Activated T-cell treated with anti-CD3 and anti-CD28 coated beads for 48 hours (primary cell): Measurements from ENCODE around the gene CYB5R3.
A peak's percentile ranks its signal among the peaks of the same experiment; 100 is the strongest.
"Not testable (repeated sequence)": the region's sequence is repeated elsewhere in the genome, so short reads cannot be mapped to it uniquely, and the experiment has no call there.

ENCODE experiments used
- DNase-seq: peaks from one replicate; pipeline ENCODE4 v3.0.0-alpha.2; 2020; ENCODE audit warnings: low read depth

The CYB5R3 gene

DNA sequence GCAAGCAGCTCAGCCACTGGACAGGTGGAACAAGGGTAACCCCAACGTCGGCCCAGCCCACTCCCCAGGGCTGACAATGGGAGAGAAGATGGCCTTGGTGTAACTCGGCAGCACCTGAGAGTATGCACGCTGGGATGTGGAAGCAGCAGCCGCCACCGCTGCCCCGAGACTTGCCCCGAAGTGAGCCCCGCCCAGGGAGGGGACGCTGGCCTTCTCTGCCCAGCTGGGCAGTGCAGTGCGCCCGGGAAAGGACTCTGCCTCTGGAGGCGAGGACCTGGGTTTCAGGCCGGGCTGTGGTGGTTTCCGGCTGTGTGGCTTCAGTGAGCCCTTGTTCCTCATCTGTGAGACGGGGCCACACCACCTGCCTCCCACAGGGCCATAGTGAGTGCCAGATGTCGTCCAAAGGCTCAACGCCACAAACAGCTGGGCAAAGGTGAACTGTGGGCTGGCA lies 25.9 kb downstream of the CYB5R3 start:
- DNase-seq = no peak

DNA sequence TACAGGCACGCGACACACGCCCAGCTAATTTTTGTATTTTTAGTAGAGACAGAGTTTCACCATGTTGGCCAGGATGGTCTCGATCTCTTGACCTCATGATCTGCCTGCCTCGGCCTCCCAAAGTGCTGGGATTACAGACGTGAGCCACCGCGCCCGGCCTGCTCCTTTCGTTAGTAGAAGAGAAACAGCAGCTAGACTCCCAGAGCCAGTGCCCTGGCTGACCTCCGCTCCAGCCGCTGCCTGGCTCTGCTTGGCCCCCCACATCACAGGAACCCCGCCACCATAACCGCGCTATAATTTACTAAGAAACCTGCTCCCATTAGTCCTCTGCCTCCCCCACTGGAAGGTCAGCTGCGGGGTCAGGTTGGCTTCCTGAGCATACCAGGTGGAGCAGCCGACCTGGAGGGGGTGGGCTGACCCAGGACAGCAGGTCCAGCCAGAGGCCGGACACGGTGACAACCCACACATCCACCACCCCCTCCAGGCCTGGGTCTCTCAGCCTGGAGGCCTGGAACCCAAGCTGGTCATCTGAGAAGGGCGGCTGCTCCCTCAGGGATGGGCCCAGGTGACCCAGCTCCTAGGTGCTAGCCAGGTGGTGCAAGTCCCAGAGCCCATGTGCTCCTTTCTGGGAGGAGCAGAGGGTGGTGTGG lies 27.0 kb downstream of the CYB5R3 start:
- DNase-seq = no peak

DNA sequence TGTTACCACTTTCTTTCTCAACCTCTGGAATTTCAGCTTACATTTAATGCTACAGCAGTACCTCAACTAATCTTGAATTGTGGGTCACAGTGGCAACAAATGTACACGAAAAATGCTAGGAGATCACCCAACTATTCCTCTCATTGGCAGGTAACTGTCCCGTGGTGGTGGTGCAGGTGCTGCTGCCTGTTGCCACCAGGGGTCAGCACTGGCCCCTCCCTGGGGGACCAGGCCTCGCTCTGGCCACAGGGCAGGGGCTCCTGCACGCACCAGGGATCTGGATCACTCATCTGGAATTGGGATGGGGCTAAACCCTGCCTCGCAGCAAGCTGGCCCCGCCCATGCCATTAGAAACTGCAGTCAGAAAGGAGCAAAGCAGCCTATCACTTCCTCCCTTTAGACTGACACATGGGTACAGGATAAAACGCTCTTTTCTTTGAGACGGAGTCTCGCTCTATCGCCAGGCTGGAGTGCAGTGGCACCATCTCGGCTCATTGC lies 27.6 kb downstream of the CYB5R3 start:
- peak; percentile 45 for DNase-seq

DNA sequence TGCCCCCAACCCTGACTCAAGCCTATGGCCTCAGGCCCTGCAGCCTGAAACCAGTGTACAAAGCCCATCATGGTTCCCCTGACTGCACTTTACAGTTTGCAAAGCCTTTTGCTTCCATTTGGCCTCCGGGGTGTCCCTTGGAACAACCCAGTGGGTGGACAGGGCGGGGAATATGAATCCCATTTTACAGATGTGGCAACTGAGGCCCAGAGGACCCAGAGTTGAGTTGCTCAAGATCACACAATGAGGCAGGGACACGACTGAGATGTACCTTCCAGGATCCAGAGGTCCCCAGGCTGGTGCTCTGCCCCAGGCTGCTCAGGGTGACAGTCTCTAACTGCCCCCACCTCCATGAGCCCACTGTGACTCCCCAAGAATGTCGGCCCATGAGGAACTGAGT lies 29.1 kb downstream of the CYB5R3 start:
- DNase-seq = no peak

DNA sequence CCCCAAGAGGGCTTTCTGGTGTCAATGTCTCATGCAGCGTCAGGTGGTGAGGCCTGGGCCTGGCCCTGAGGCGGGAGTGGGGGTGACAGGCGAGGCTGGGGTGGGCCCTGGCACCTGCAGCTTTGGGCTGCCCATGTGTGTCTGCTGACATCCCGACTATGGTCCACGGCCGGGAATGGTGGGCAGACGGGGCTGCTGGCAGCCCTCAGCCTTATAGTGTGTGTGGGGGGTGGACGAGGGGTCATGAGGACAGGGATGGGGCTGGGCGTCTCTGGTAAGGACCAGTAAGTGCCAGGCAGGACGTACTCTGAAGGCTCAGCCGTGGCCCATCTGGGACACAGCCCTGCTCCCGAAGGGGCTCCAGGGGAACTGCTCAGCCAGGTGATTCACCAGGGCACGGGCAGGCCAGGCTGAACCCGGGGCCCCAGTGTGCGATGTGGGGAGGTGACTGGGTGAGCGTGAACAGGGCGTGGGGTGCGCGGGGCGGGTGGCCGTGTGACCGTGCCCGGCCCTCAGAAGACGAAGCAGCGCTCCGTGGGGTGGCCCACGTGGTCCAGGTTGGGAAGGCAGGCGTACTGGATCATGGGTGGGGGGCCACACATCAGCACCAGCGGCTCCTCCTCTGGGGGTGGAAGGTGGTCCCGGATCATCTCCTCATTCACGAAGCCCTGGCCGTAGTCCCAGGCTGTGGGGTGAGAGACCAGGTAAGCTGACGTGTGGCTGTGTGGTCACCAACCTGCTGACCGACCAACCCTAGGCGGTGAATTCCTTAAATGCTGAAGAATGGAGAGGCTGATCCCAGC lies 29.7 kb downstream of the CYB5R3 start:
- DNase-seq = no peak

DNA sequence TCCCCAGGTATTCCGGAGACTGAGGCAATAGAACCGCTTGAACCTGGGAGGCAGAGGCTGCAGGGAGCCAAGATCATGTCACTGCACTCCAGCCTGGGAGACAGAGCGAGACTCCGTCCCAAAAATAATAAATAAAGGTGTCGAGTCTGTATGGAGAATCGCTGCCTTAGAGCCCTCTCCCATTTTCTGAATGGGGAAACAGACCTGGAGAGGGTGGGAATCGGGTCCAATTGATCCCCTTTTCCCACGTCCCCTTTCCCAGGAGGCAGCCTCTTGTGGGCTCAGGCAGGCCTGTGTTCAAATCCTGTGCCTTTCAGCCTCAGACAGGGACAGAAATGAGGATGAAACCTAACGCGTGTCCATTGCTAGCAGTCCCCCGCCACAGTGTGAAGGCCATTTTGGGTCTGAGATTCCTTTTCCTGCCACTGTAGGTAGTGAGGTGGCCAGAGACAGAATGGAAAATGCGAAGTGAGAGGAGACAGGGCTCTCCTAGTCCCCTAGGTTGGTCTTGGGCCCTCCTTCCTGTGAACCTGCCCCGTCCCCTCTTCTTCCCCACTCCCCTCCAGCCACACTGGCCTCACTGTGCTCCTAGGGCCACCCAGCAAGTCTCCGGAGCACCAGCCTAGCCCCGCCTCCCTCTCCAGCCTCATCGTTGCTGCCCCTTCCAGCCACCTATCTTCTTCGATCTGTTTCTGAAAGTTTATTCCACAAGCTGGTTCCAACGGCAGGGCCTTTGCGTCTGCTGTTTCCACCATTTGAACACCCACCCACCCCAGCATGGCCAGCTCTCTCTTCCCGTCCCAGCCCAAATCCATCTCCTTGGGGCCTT lies 31.8 kb downstream of the CYB5R3 start:
- DNase-seq = no peak

DNA sequence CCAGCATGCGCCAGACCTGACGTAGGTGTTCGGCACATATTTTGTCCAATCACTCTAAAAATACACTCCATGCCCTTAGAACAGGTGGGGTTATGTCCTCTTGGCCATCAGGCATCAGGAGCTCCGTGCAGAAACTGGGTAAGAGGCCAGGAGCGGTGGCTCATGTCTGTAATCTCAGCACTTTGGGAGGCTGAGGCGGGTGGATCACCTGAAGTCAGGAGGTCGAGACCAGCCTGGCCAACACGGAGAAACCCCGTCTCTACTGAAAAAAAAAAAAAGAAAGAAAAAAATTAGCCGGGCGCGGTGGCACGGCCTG lies 33.4 kb downstream of the CYB5R3 start:
- DNase-seq = not testable (repeated sequence)

DNA sequence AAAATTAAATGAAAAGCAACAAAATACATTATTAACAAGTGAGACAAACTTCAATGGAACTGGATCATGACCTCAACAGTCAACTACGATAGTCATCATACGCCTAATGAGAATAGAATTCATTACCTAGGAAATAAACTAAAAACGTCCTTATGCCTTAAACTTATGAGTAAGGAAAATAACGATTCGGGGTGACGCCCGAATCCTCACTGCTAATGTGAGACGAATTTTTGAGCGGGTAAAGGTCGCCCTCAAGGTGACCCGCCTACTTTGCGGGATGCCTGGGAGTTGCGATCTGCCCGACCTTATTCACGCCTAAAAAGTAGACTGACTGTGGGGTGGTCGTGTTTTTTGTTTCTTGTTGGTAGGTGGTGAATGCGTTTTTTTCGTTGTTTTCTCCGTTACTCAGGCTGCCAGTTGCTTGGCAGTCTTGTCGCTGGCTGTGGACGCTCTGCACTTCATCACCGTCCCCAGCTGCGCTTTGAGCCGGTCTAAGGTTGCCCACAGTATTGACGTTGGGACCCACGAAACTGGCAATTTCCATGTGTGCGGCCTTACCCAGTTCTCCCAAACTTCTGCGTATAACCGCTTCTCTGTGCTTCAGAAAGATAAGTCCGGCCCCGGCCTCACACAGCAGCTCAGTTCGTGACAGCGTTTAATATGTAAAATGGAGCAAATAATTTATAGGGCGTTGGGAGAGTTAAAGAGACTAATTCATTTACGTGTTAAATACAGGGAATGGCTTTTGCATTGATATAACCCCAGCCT lies 33.9 kb downstream of the CYB5R3 start:
- peak; percentile 84 for DNase-seq

DNA sequence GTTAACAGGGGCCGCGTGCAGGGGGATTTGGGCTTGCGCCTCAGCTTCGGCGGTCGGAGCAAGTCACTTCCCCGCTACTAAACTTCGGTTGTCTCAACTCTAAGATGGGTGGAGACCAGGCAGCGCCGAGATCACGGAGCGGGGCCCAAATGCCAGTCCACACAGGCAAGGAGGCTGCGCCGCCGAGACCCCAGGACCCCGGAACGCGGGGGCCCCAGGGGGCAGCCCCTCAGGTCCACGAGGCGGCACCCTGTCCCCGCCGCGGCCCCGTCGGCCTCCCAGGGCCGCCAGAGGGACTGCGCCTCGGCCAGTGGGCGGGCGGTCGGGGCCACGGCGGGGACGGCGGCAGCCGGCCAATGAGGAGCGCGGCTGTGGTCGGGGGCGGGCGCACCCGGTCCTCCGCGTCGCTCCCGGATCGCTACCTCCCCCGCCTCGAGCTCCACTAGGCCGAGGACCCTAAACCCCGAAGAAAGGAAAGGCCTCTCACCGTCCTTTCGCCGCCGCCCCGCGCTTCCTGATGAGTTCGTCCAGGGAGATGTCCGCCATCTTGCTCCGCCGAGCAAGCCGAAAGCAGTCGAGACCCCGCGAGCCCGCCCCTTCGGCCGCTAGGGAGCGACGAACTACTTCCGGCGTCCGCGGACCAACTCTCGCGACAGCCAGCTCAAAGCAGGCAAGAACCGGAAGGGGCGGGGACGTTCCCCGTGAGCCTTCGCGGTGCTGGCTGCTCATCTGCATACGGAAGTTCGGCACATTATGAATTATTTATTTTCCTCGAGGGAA lies 34.7 kb downstream of the CYB5R3 start, which contains the start of gene POLDIP3:
Gene POLDIP3, minus strand, starts transcription at position 572 of the 780 bp plus-strand sequence. Its CDS starts 26 bp downstream, at position 546.
- DNase-seq = peak; percentile 98

DNA sequence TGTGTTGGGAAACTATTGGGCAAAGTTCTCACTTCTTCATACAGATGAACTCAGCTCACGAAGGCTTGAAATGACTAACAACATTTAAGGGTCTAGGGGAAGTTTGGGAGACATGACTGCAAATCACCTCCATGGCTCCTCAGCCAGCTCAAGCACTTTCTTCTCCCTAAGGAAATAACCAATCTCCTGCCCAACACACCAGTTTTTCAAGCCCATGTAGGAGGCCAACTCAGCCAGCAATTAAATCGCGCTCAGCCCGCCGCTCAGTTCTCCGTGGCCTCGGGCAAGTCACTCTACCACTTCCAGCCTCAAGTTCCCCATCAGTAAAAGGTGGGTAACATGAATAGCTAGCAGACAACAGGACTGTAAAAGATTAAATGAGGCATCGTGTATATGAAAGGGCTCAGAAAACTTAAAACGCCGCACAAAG lies 35.3 kb downstream of the CYB5R3 start:
- DNase-seq = no peak

DNA sequence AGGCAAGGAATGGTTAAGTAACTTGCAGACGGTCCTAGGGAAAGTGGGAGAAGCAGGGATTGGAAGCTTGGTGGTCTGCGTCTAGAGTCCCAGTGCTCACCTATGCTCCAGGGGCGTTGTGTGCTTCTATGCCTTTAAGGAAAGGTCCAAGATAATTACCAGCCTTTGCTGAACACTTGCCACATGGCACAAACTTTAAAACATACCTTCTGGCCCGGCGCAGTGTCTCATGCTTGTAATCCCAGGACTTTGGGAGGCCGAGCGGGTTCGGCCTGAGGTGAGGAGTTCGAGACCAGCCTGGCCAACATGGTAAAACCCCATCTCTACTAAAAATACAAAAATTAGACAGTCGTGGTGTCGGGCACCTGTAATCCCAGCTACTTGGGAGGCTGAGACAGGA lies 36.9 kb downstream of the CYB5R3 start:
- DNase-seq = no peak

DNA sequence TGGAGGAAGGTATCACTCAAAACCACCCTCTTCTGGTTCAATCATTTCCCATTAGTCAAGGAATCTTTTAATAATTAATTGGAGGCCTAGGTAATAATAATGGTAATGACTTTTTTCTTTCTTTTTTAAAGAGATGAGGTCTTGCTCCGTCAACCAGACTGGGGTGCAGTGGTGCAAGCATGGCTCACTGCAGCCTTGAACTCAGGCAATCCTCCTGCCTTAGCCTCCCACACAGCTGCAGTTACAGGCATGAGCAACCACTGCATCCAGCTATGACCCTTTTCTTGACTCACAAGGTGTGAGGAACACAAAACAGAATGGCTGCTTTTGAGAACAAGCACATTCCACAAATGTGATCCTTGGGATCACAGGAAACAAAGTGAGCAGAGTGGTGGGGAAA lies 38.1 kb downstream of the CYB5R3 start:
- DNase-seq = no peak

DNA sequence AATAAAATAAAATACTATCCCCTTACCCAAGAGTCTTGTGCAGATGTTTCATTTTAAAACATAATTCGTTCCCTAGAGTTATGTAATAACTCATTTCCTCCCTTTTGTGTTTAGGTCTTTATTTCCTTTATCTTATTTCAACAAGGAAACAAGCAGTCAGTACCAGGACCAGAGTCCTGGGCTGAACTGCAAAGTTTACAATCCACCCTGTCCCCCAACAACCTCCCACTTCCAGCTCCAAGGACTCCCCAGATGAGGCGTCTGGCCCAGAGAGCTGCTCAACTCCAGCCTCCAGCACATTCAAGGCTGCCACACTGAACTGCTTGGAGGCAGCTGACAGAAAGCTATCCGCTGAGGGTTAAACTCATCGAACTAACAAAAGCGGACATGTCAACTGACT lies 39.0 kb downstream of the CYB5R3 start:
- no peak for DNase-seq

DNA sequence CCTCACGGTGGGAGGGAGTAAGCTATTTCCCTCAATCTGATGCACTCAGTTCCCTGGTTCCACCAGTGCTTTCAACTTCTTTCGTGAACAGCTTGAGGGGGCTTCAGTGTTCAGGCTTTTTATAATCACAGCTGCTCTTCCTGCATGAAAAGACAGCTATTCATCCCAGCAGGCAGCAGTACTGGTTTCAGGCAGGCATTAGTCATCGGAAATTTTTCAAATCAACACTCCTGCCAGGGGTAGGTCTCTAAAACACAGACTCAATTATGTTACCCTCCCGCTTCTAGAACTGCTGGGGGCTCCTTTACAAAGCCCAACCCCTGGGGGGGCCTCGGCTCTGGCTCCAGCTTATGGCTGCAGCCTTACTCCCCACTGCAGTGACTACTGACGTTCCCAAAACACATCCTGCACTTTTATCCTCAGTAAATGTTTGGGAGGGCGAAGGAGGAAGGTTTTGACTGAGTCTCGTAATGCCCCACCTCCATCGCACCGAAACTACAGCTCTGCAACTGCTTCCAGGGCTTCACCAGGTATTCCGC lies 40.3 kb downstream of the CYB5R3 start:
- no peak for DNase-seq

DNA sequence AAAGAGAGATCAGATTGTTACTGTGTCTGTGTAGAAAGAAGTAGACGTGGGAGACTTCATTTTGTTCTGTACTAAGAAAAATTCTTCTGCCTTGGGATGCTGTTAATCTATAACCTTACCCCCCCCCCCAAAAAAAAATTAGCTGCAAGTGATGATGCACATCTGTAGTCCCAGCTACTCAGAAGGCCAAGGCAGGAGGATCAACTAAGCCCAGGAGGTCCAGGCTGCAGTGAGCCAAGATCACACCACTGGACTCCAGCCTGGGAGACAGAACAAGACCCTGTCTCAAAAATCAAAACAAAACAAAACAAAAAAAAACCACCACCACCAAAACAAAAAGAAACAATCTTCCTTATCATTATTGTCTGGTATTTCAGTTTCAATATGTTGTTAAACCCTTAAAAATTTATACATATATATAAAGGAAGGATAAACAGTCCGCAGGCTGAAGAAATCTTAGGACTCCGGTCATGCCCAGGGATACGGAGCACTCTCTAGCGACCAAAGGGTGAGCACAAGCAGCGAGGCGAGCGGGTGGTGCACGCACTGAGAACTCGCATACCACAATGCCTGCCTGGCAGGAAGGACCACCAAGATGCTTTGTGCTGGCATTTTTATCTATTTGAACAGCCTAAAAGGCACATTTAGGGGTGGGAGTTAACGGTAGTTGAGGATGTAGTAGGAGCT lies 40.9 kb downstream of the CYB5R3 start:
- DNase-seq = no peak

DNA sequence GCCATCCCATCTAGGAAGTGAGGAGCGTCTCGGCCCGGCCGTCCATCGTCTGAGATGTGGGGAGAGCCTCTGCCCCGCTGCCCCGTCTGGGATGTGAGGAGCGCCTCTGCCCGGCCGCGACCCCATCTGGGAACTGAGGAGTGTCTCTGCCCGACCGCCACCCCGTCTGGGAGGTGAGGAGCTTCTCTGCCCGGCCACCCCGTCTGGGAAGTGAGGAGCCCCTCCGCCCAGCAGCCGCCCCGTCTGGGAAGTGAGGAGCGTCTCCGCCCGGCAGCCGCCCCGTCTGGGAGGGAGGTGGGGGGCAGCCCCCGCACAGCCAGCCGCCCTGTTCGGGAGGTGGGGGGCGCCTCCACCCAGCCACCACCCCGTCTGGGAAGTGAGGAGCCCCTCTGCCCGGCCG lies 41.6 kb downstream of the CYB5R3 start:
- not testable (repeated sequence) for DNase-seq

DNA sequence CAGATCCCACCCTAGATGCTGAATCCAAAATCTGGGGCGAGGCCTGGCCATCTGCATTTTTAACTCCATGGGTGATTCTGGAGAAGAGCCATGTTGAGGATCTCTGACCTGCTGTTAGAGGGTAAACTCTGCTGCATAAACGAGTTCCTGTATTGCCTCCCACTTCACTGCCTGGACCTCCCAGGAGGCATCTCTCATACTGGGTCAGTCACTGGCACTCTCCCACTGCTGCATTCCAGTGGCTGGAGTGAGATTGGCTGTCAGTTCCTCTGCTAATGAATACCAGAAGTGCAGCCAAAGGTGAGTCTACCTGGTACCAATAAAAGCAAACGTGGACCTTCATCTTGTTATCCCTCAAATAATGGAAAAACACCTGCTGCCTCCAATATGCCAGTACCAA lies 44.8 kb downstream of the CYB5R3 start:
- DNase-seq = no peak

DNA sequence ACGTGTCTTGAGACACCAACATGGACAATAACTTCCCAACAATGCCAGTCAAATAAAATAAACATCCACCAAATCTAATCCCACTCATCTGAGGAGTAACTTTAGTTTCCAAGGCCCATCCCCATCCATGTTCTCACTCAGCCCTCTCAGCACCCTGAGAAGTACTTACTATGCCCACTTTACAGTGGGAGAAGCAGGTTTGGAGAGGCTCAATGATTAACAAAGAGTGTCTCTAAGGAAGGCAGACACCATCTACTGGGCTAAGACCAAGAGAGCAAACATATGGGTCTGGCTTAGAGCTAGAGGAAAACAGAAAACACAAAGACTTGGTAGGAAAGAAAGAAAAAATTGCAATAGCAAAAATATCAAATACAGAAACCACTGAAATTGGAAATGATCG lies 45.8 kb downstream of the CYB5R3 start:
- no peak for DNase-seq

DNA sequence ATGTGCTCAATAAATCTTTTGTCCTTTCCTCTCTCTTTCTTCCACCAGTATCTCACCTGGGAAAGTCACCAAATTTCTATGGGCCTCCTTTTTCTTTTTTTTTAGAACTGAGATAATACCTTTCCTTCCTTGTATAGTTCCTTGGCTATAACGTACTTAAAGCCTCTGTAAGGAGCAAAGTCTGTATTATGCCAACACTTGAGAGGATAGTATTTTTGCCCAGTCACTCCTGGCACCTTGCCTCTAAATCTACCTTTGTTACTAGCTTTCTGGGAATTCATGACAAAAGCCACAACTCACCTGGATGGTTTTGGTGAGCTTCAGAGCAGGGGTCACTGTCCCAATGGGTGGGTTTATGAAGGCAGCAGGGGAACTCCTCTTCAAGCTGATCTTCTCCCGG lies 46.7 kb downstream of the CYB5R3 start:
- DNase-seq = no peak

DNA sequence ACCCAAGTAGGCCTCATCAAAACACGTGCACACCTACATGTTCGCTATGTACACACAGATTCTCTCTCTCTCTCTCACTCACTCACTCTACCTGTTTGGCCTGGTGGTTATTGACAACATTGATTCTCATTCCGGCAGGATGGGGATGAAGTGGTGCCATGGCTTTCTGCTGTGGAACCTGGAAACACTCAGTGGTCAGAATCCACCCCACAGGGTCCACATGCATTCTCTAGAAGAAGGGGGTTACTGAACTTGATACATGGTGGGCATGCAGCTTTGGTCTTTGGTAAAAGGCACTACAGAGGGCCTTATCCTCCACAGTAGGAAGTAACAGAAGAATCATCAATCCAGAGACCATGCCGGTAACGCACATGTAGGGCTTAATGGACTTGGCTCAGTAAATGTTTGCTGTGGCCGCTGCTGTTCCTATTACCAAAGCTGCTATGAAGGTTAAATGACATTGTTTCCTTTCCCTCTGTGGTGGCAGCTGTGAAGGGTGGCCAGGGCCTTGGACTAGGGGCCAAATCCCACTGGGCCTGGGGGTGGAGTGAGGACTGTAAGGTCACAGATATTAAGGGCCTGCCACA lies 47.2 kb downstream of the CYB5R3 start:
- no peak for DNase-seq
